AG09309 (cell line): ENCODE results near the gene SAMD11.

Source experiments
- DNase-seq: peaks from one replicate; pipeline ENCODE4 v3.0.0-alpha.2; 2010; ENCODE audit warnings: low read depth
- H3K4me3 ChIP-seq: 2 replicates; pipeline ENCODE4 v1.5.1; 2011; ENCODE audit warnings: mild to moderate bottlenecking, low read depth, low read length, moderate library complexity; ENCODE audit not compliant: control insufficient read depth
- CTCF ChIP-seq: IDR thresholded peaks from 2 replicates; pipeline ENCODE4 v1.5.1; 2011; ENCODE audit warnings: mild to moderate bottlenecking, low read depth, low read length, inconsistent platforms; ENCODE audit not compliant: insufficient read depth, control insufficient read depth; ENCODE audit errors: missing control alignments

SAMD11 gene

DNA sequence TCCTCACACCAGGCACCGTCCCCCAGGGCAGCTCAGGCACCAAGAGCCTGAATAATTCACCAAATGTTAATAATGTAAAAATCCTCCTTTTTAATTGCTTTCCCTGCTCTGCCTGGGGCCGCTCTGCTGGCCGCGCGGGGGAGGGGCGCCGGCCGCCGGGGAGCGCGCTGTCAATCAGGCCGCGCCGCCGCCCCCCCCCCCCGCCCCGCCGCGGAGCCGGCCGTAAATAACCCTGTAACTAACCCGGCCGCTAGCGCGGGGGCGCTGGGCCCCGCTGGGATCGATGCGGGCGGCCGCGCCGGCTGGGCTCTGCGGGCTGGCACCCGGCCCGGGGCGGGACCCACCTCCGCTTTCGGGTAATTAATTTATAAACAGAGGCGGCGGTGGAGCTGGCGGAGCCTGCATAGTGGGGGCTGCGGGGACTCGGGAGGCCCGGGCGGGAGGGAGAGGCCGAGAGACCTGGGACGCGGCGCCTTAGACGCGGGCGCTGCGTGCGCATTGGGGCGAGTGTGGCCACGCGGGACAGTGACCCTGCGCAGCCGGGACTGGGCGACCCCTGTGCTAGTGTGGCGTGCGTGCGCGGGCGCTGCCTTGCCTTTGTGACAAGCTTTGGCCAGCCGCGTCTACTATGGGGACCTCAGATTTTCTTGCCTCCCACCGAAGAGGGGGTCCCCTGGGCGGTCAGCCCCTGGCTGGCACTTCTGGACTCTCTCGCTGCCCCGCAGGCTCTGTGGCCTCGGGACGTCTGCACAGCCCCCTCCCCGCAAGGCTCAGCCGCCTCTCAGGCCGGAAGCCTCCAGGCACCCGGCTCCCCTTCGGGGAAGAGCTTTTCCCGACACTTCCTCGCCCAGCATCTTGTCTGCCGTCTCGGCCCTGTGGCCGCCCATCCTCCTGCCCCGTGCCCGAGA is 16.6 kb downstream of the SAMD11 start:
- H3K4me3 ChIP-seq = peak overlapping the region; percentile 3
- DNase-seq = no peak
- TF ChIP-seq CTCF = no peak

- peak overlapping the region; percentile 7 for H3K4me3 ChIP-seq
- no peak for TF ChIP-seq CTCF
These were observed 17.4 kb downstream of the SAMD11 start for GRCh38 chr1:941015-941587.

DNA sequence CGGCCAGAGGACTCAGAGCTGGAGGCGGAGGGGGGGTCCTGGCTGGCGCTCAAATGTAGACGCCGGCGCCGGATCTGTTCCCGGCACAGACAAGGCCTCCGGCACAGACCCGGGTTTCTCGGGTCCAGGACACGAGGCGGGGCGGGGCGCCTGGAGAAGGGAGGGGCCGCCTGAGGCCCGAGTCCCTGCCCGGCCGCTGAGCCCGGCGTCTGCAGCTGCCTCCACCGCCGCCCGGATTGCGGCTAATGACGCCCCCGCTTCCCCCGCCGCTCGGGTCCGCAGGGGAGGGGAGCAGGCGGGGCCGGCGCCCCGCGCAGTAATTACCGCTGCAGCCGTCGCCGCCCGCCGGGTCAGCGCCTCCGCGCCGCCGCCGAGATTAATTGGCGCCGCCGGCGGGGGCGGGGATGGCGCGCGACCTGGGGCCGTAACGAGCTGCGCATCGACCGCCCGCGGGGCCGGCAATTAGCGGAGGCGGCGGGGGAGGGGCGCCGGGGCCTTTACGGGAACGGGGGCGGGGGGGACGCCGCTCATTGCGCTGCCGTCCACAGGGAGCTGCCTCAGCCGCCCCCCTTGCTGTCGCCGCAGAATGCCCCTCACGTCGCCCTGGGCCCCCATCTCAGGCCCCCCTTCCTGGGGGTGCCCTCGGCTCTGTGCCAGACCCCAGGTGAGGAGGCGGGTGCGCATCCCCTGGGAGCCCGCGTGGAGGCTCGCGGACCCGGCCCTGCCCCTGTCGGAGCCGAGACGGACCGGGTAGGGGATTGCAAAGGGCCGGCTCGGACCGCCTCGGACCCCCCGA is 18.1 kb downstream of the SAMD11 start:
- H3K4me3 ChIP-seq = peak overlapping the region; percentile 42
- TF ChIP-seq CTCF = no peak
- DNase-seq = peak; percentile 35

More at GRCh38 chr1:941015-941587, 17.4 kb downstream of the SAMD11 start:
- DNase-seq = no peak

DNA sequence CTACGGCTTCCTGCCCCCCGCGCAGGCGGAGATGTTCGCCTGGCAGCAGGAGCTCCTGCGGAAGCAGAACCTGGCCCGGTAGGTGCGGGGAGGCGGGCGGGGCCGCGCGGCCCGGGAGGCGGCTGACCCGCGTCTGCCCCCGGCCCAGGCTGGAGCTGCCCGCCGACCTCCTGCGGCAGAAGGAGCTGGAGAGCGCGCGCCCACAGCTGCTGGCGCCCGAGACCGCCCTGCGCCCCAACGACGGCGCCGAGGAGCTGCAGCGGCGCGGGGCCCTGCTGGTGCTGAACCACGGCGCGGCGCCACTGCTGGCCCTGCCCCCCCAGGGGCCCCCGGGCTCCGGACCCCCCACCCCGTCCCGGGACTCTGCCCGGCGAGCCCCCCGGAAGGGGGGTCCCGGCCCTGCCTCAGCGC is 18.7 kb downstream of the SAMD11 start:
- DNase-seq = no peak
- peak overlapping the region; percentile 42 for H3K4me3 ChIP-seq
- no peak for TF ChIP-seq CTCF

GRCh38 chr1:942864-943533 is 19.3 kb downstream of the SAMD11 start:
- H3K4me3 ChIP-seq = peak overlapping the region; percentile 9
- no peak for DNase-seq
- TF ChIP-seq CTCF = no peak
